WI38 (cell line): Measurements from ENCODE around the gene IL36B.

Experiments
- H3K4me3 ChIP-seq: 2 replicates; pipeline ENCODE4 v1.5.1; 2011; ENCODE audit warnings: low read depth, mild to moderate bottlenecking, control low read depth, low read length
- TF ChIP-seq, protein P1 (sequence below): IDR thresholded peaks from 2 replicates; pipeline ENCODE4 v1.5.1; 2012; ENCODE audit warnings: low read depth, mild to moderate bottlenecking, control low read depth, low read length

The IL36B gene

GRCh38 chr2:112996635-112997034, 56.0 kb downstream of the IL36B start:
- no peak overlapping the region for H3K4me3 ChIP-seq
- TF ChIP-seq, protein P1, sequence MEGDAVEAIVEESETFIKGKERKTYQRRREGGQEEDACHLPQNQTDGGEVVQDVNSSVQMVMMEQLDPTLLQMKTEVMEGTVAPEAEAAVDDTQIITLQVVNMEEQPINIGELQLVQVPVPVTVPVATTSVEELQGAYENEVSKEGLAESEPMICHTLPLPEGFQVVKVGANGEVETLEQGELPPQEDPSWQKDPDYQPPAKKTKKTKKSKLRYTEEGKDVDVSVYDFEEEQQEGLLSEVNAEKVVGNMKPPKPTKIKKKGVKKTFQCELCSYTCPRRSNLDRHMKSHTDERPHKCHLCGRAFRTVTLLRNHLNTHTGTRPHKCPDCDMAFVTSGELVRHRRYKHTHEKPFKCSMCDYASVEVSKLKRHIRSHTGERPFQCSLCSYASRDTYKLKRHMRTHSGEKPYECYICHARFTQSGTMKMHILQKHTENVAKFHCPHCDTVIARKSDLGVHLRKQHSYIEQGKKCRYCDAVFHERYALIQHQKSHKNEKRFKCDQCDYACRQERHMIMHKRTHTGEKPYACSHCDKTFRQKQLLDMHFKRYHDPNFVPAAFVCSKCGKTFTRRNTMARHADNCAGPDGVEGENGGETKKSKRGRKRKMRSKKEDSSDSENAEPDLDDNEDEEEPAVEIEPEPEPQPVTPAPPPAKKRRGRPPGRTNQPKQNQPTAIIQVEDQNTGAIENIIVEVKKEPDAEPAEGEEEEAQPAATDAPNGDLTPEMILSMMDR, result no peak

DNA sequence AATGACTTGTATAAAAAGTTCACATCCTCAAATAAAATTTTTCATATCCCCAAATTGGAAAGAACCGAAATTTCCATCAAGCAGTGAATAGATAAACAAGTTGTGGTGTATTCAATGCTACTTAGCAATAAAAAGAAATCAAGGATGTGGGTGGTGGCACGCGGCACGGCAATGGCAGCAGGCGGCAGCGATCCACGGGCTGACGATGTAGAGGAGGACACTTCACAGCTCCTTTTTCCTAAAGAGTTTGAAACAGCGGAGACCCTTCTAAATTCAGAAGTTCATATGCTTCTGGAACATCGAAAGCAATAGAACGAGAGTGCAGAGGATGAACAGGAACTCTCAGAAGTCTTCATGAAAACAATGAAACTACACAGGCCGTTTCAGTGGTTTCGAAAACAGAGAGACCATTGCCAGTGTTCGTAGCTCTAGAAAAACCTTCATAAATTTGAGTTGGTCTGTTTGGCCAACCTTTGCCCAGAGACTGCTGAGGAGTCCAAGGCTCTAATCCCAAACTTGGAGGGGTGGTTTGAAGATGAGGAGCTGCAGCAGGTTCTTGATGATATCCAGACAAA, 57.2 kb downstream of the IL36B start:
- no peak overlapping the region for H3K4me3 ChIP-seq
- TF ChIP-seq, protein P1, result no peak

- TF ChIP-seq, protein P1, result no peak
- H3K4me3 ChIP-seq, result no peak overlapping the region
Measured at GRCh38 chr2:112994648-112995047, 58.0 kb downstream of the IL36B start.

GRCh38 chr2:112993831-112994230, 58.8 kb downstream of the IL36B start:
- no peak overlapping the region for H3K4me3 ChIP-seq
- TF ChIP-seq, protein P1, result no peak

GRCh38 chr2:112989611-112990010, 63.1 kb downstream of the IL36B start:
- TF ChIP-seq, protein P1, result no peak
- no peak overlapping the region for H3K4me3 ChIP-seq

- TF ChIP-seq, protein P1, result no peak
Measured at GRCh38 chr2:112985090-112985489, 67.6 kb downstream of the IL36B start.

GRCh38 chr2:112980537-112980936, 72.1 kb downstream of the IL36B start:
- TF ChIP-seq, protein P1, result no peak
- no peak overlapping the region for H3K4me3 ChIP-seq

More at GRCh38 chr2:112985090-112985489, 67.6 kb downstream of the IL36B start:
- H3K4me3 ChIP-seq, result no peak overlapping the region
